Measurements from ENCODE around the gene GLRA3. TPM values are rescaled to one million over a fixed set of nuclear protein-coding genes. Genes with fewer than 3 reads are reported as not detected.

Gene GLRA3
- total RNA-seq, 2 experiments from 2014 or later, result not detected

Other genes with a start within 250 kb of the GLRA3 start
- not detected for gene ADAM29, start 89.1 kb upstream of the GLRA3 start, total RNA-seq

Data from activated CD8-positive, alpha-beta memory T cell treated with anti-CD3 and anti-CD28 coated beads, Interleukin-2, amount 10 ng/mL, durations not matched to agents 7 days and 5 days (primary cell).